ENCODE results near the gene ZCWPW1.
"Not testable (repeated sequence)": the region's sequence is repeated elsewhere in the genome, so short reads cannot be mapped to it uniquely, and the experiment has no call there.

DNA sequence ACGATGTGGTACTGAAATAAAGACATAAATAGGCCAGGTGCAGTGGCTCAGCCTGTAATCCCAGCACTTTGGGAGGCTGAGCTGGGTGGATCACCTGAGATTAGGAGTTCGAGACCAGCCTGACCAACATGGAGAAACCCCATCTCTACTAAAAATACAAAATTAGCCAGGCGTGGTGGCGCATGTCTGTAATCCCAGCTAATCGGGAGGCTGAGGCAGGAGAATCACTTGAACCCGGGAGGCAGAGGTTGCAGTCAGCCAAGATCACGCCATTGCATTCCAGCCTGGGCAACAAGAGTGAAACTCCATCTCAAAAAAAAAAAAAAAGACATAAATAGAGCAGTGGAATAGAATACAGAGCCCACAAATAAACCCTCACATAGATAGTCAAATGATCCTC lies 64.7 kb downstream of the ZCWPW1 start:
- TF ChIP-seq, protein P1, sequence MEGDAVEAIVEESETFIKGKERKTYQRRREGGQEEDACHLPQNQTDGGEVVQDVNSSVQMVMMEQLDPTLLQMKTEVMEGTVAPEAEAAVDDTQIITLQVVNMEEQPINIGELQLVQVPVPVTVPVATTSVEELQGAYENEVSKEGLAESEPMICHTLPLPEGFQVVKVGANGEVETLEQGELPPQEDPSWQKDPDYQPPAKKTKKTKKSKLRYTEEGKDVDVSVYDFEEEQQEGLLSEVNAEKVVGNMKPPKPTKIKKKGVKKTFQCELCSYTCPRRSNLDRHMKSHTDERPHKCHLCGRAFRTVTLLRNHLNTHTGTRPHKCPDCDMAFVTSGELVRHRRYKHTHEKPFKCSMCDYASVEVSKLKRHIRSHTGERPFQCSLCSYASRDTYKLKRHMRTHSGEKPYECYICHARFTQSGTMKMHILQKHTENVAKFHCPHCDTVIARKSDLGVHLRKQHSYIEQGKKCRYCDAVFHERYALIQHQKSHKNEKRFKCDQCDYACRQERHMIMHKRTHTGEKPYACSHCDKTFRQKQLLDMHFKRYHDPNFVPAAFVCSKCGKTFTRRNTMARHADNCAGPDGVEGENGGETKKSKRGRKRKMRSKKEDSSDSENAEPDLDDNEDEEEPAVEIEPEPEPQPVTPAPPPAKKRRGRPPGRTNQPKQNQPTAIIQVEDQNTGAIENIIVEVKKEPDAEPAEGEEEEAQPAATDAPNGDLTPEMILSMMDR (IDR thresholded peaks at IDR 0.05), result not testable (repeated sequence)
- TF ChIP-seq POLR2A (IDR thresholded peaks at IDR 0.05), result not testable (repeated sequence)

Measured in Peyer's patch (tissue), 4 donors.